ENCODE results near the gene PHPT1.
"Not testable (repeated sequence)": the region's sequence is repeated elsewhere in the genome, so short reads cannot be mapped to it uniquely, and the experiment has no call there.

PHPT1 gene

DNA sequence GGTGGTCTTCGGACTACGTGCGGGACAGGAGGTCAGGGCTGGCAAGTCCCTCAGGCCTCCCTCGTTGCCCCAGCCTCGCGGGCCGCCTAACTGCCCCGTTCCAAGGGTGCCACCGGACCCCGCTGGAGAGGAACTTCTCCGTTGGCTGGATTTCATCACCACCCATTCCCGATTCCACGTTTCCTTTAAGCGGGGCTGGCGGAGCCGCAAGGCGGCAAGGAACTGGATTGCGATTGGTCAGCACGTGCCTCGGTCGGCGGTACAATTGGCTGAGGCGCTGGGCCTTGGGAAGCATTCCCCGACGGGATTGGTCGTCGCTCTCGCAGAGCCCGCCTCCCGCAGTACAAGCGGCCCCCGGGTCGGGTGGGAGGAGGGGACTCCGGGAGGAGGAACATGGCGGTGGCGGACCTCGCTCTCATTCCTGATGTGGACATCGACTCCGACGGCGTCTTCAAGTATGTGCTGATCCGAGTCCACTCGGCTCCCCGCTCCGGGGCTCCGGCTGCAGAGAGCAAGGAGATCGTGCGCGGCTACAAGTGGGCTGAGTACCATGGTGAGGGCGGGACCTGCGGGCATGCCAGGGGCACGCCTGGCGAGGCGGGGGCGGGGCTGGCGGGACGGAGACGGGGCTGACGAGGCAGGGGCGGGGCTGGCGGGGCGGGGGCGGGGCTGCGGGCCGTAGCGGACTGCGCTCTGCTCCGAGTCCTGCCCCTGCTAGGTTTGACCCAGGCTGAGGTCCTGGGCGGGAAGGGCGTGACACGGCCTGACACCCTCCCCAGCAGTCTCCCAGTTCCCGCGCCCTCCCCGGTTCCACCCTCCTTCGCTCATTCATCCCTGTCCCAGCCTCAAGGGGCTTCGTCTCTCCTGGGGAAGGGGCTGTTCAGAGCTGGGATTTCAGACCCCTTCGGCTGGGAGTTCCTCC, at the start of gene PHPT1:
TSS of gene PHPT1 (plus strand) at position 372 of the 922 bp plus-strand sequence. CDS start at position 394, 22 bp downstream.
- DNase-seq (ENCODE audit: low read depth): peak; percentile 97

DNA sequence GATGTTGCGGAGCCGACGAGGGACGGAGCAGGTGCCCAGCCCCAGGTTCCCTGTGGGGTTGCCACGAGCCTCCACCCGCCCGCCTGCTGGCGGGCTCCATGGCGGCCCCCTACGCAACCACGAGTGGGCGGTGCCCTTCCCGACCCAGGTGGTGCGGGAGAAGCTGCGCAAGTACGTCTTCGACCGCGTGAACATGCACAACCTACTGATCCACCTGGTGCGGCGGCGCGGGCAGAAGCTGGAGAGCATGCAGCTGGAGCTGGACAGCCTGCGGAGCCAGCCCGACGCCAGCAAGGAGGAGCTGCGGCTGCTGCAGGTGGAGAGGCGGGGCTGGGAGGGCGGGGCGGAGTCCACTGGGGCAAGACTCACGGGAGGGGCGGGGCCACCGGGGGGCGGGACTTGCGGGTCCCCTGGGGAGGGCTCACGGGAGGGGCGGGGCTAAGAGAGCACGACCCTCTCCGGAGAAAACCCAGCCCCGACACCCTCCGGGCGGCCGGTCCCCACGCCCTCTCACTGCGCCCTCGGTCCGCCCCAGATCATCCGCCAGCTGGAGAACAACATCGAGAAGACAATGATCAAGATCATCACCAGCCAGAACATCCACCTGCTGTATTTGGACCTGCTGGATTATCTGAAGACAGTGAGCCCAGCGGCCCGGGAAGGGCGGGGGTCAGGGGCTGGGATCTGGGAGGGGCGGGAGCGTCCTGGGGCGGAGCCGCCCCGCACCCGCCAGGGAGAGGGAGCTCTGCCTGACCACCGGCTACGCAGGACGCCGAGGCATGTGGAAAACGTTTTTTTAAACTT, 49.2 kb upstream of the PHPT1 start:
- DNase-seq (ENCODE audit: low read depth): no peak

DNA sequence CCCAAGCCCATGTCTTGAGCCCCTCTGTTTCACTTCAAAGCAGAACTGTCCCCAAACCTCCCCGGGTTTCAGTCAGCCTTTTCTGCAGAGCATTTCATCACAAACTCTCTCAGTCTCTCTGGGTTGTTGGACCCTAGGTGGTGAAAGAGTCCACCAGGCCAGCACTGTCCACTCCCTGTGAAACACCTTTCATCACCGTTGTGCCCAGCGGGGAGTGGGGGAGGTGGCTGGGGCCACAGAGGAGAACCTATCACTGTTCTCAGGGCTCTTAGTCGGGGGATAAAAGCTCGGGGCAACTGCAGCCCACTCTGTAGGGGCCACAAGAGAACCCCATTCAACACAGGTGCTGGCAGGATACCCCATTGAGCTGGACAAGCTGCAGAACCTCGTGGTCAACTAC, 46.9 kb upstream of the PHPT1 start:
- no peak for DNase-seq (ENCODE audit: low read depth)

DNA sequence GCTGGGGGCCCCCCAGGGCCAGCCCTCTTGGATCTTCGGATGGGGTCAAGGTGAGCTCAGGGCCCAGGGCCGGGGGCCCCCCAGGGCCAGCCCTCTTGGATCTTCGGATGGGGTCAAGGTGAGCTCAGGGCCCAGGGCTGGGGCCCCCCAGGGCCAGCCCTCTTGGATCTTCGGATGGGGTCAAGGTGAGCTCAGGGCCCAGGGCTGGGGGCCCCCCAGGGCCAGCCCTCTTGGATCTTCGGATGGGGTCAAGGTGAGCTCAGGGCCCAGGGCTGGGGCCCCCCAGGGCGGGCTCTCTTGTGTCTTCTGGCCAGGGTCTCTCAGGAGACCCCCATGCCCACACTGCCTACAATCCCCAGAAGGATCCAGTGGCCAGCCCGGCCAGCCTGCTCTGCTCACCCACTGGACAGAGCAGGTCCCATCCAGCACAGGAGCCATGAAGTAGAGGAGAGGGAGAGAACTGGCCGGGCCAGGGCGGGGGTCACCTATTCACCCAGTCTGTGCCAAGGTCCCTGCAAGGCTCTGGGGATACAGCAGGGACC, 46.1 kb upstream of the PHPT1 start:
- not testable (repeated sequence) for DNase-seq (ENCODE audit: low read depth)

DNA sequence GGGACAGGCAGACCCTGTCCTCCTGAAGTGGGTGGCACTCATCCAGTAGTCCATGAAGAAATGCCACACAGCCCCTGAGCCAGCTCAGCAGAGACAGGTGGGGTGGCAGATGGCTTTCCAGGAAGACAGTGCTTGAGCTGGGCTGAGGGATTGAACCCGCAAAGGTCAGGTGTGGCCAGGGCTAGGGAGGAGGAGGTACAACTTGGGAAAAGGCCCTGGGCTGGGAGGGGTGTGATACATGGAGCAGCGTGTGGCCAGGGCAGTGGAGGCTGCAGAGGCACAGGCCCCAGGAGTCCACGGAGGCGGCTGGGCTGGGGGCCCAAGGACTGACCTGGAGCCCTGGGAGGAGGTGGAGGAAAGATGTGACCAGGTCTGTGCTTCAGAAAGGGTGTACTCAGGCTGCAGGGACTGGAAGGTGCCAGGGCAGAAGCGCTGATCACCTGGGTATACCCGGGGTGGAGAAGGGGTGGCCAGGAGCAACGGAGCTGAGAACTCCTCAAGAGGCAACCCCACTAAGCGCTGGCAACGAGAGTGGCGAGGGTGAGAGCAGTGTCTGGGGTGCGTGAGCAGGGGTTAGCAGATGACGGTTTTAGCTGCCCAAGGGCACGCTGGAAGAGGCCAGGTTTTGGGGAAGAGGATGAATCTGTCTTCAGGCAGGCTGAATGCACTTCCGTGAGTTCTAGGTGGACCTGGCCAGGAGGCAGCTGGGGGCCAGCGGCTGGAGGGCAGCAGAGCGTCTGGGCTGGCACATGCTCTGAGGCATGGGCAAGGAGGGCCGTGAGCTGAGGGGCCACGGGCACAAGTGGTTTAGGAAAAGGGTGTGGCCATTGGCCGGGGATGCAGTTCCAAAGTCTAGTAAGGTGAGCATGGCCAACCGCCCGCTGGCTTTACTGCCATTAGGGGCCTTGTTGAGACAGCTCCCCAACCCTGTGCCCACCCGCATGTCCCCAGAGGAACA, 45.4 kb upstream of the PHPT1 start:
- DNase-seq (ENCODE audit: low read depth): no peak

DNA sequence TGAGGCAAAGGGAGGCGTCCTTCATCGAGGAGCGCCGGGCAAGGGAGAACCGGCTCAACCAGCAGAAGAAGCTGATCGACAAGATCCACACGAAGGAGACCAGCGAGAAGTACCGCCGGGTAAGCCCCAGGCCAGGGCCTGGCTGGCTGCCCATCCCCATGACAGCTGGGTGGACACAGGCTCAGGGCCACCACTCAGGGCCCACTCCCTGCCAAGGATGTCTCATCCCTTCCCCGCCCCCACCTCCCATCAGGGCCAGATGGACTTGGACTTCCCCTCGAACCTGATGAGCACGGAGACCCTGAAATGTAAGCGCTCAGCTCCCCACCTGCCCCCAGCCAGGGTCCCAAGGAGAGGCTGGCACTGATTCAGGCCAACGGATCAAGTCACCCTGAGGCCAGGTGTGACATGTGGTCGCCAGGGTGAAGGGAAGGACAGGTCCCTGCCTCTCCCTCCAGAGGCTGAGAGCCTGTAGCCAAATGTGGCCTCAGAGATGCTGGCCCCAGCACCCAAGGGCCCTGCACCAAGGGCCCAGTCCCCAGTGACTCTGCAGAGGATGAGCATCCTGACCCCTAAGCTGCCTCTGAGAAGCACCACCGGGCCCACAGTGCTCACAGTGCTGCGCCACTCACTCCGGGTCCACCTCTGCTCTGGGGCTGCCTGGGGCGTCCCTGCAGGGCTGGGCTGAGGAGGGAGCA, 44.6 kb upstream of the PHPT1 start:
- DNase-seq (ENCODE audit: low read depth): no peak

DNA sequence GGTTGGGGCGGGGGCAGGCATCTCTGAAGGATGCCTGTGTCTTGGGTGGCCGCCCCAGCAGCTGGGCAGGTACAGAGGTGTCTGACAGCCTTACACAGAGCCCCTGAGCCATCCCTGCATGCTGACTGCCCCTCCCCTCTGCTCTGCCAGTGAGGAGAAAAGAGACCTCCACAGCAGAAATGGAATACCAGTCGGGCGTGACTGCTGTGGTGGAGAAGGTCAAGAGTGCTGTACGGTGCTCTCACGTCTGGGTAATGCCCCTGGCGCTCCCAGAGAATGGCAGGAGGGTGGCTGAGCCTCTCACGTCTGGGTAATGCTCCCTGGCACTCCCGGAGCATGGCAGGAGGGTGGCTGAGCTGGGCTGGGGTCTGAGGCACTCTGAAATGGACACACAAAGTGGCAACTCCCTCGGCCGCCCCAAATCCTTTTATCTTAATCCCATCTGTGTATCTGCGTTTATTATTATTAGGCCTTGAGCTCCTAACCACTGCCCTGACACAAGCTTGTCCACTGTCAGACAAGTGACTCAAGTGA, 43.9 kb upstream of the PHPT1 start:
- no peak for DNase-seq (ENCODE audit: low read depth)

DNA sequence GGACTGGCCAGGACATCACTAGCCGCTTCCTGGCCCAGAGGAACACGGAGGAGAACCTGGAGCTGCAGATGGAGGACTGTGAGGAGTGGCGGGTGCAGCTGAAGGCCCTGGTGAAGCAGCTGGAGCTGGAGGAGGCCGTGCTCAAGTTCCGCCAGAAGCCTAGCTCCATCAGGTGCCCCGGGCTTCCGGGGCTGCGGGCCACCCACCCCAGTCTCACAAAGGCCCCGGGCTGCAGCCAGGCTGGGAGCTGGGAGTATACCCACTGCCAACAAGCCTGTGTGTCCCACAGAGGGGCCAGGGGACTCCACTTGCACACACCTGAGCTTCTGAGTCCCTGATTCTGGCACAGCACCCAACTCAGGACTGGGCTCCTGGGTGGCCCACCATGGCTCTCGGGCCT, 43.1 kb upstream of the PHPT1 start:
- no peak for DNase-seq (ENCODE audit: low read depth)

DNA sequence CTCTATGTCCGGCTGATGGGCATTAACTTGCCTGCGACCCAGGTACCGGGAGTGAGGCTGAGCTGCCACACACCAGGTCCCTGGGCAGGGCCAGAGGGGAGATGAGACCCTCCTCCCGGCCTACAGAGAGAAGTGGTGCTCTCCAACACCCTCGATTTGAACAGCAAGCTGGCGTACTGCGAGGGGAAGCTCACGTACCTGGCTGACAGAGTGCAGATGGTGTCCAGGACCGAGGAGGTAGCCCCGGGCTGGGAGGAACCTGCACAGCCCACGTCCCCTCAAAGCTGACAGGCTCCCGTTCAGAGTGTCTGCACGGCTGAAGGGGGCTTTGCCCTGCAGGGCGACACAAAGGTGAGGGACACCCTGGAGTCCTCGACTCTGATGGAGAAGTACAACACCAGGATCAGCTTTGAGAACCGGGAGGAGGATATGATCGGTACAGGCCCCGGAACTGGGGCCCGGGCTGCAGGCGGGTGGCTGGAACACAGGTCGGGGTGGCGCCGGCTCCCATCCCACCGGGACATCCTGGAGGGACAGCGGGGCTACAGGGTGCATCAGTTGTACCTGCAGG, 42.5 kb upstream of the PHPT1 start:
- no peak for DNase-seq (ENCODE audit: low read depth)

DNA sequence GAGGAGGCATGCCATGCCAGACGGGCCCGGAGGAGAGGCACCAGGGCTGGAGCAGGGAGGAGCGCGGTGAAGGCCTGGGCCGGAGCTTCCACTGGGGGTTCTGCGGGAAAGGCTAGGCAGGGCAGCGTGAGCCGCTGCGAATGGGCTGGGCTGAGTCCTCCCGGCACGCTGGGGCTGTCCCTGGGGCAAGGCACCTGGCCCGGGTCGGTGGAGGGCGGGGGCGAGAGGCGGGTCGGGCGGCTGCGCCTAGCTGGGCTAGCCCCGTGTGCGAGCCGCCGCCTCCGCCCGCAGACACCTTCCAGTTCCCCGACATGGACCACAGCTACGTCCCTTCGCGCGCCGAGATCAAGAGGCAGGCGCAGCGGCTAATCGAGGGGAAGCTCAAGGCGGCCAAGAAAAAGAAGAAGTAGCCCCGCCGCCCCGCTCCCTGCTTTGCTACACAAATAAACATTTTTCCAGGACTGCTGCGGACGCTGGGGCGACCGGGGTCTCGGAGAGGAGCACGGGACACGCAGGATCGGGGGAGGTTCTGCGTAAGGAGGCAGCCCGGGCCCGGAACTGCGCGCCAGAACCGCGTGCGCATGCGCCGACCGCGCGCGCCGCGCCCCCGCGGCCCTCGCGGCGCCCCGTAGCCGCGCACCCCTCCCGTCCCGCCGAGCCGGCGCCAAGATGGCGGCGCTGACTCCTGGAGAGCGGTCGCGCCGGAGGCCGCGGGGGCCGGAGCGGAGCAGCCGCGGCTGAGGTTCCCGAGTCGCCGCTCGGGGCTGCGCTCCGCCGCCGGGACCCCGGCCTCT, 41.7 kb upstream of the PHPT1 start, which contains the start of gene RABL6:
TSS of gene RABL6 (plus strand) at position 668 of the 794 bp plus-strand sequence. CDS start 249 bp downstream, outside the sequence.
- DNase-seq (ENCODE audit: low read depth): no peak

DNA sequence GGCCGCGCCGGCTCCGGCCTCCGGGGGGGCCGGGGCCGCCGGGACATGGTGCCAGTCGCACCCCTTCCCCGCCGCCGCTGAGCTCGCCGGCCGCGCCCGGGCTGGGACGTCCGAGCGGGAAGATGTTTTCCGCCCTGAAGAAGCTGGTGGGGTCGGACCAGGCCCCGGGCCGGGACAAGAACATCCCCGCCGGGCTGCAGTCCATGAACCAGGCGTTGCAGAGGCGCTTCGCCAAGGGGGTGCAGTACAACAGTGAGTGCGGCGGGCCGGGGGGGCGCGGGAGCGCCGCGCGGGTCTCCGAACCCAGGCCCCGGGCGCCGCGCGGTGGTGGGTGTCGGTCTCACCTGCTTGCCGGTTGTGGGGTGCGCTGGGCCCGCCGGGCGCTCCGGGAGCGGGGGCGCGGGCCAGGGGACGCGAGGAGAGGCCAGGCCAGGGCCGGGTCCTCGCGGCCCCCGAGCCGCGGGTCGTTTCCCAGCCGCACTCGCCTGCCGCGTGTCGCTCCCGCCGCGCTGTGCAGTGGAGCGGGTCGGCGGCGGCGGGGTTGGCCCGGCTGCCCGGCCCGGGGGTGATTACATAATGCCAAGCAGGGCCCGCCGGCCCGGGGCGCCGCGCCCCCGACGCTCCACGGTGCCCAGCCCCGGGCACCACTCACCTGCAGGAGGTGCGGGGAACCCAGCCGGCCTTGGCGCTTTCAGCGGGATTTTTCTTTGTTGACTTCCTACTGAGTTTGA, 41.0 kb upstream of the PHPT1 start:
- no peak for DNase-seq (ENCODE audit: low read depth)

DNA sequence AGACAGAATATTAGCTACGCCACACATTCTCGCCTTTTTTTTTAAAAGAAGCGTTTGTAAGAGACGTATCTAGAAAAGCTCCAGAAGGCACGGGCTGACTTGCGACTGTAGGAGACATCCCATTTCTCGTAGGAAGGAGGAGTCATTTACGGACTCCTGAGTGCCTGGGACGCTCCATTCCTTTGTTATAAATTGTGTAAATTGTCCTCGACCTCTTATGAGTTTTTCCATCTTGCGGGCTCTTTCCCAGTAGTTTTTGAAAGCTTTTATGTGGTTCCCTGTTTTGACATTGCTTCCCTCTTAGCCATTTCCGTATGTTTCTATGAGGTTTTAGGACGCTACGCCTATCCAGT, 40.4 kb upstream of the PHPT1 start:
- DNase-seq (ENCODE audit: low read depth): no peak

DNA sequence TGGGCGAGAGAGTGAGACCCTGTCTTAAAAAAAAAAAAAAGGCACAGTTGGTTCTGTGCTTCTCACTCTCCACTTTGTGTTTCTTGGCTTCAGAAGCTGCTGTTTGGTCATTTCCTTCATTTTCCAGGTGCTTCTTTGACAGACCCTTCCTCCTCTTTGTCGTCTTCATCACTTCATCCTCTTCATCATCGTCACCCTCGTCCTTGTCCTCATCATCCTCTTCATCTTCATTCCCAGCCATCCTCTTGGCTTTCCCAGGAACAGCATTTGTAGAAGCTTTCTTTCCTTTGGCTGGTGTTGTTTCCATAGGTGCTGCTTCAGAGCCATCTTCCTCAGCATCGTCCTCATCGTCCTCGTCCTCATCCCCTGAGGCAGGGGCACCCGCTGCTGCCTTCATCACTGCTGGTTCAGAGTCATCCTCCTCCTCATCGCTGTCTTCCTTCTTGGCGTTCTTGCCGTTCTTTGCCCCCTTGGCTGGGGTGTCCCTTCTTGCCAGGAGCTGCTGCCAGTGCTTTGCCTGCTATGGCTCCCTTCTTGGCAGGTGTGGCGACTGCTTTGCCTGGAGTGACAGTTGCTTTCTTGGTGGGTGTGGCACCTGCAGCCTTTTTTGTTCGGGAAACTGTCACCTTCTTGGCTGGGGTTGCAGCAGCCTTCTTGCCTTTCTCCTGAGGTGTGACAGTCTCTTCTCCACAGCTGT, 34.3 kb upstream of the PHPT1 start:
- no peak for DNase-seq (ENCODE audit: low read depth)

DNA sequence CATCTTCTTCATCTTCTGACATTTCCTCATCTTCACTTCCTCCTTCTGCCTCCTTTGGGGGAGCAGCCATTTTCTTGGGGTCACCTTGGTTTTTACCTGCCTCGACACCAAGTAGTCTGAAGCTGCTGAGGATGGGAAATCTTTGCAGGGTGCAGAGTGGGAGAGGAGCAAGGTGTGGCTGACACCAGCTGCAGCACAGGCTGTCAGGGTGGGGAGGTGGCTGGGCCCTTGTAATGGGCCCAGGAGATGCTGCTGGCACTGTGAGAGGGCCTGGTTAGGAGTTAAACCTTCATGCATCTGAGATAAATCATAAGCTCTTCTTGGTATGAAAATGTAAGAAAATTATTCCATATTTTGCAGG, 33.8 kb upstream of the PHPT1 start:
- DNase-seq (ENCODE audit: low read depth): no peak

DNA sequence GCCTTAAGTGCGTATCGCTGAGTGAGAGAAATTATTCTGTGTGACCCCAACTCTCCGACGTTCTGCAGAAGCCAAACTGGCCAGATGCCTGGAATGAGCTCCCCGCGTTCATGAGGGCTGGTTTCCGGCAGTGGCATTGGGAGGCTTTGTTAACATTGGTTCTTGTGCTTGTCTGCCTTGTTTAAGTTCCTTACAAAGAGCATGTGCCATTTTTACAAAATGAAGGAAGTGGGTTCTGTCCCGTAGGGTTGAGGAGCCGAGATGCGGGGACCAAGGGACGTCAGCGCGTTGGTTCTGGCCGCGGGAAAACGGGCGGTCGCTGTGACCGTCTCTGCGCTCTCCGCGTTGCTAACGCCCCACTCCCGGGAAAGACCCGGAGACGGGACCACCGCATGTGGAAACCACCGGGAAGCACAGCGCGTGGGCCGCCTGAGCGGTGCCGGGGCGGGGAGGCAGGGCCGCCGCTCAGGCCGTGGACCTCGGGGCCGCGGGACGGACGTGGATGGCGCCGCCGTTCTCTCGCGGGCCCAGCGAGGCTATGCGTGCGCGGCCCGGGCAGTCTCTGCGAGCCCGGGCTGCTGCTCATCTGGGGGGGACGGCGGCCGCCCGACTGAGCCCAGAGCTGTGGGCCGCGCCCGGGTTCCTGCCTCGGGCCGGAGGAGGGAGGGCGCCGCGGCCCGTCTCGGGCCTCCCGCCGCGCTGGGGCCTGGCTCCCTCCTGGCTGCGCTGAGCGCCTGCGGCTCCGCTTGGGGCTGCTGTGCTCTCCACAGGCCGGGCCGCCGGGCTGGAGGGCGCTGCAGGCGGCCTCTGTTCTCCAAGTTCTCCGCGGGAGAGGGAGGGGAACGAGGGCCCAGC, 28.0 kb upstream of the PHPT1 start:
- DNase-seq (ENCODE audit: low read depth): no peak

DNA sequence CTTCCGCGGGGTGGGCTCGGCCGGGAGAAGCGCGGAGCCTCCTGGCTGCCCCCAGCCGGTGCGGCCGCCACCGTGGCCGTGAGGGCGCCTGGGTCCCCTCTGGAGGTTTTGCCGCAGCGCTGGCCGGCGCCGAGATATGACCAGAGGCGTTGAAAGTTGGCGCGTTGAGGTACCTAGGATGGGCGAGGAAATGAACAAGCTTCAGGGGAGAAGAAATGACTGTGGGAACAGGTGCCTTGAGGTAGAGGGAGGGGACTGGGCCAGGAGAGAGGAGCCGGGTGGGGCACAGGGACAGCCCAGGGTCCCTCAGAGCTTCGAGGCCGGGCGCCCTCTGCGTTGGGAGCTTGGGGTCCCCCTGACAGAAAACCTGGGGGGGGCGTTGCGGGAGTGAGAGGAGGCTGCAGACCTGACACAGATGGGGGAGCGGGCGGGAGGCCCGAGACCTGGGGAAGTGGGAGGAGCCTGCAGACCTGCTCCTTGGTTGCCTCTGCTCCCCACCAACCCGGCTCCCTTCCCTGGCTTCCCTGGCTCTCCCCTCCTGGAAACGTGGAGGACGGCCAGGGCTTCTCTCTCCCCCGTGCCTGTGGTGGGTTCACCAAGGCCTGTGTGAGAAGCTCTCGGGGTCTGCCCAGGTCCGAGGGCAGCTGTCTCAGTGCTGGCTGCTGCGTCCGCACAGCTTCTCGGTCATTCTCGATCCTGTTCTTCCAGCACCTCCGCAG, 27.2 kb upstream of the PHPT1 start:
- DNase-seq (ENCODE audit: low read depth): no peak

Data from HS-5 (cell line).